ENCODE results near the gene CLRN3.

DNA sequence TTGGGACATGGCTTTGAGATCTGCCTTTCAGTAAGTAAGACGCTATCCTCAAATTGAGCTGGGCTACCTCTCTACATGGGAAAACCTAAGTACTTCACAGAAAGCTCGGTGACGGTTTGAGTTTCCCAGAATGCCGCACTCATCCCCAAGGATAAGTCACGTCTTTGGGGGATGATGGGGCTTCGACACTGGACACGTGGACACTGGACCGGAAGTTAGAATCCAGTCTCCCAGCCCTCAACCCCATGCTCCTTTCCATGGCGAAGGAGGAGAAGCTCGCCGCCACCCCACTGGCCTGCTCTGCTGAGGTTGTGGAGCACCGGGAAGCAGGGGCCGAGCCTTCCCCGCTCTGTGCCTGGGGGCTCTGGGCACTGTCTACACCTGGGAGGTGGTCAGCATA is 41.6 kb upstream of the CLRN3 start:
- TF ChIP-seq, protein P1, sequence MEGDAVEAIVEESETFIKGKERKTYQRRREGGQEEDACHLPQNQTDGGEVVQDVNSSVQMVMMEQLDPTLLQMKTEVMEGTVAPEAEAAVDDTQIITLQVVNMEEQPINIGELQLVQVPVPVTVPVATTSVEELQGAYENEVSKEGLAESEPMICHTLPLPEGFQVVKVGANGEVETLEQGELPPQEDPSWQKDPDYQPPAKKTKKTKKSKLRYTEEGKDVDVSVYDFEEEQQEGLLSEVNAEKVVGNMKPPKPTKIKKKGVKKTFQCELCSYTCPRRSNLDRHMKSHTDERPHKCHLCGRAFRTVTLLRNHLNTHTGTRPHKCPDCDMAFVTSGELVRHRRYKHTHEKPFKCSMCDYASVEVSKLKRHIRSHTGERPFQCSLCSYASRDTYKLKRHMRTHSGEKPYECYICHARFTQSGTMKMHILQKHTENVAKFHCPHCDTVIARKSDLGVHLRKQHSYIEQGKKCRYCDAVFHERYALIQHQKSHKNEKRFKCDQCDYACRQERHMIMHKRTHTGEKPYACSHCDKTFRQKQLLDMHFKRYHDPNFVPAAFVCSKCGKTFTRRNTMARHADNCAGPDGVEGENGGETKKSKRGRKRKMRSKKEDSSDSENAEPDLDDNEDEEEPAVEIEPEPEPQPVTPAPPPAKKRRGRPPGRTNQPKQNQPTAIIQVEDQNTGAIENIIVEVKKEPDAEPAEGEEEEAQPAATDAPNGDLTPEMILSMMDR (IDR thresholded peaks at IDR 0.05): no peak
- TF ChIP-seq POLR2A (IDR thresholded peaks at IDR 0.05): no peak

All from uterus (tissue), 2 donors.